Ascending aorta (tissue), 2 donors: ENCODE results near the gene AKAP14. TPM values are rescaled to one million over a fixed set of nuclear protein-coding genes. Genes with fewer than 3 reads are reported as not detected.

Source experiments
- DNase-seq, 2 donors: peaks; one replicate each; pipeline ENCODE4 v3.0.0-alpha.2; 2019; ENCODE audit warnings: low spot score in 2 of 2
- H3K27ac ChIP-seq, 2 donors: fragments of 200-600 bp; sonication (generic); one replicate each; pipeline ENCODE4 v1.5.1; 2016 to 2017; ENCODE audit warnings: mild to moderate bottlenecking in 1 of 2
- H3K27me3 ChIP-seq: fragments of 200-600 bp; sonication (generic); one replicate; pipeline ENCODE4 v1.5.1; 2017
- H3K36me3 ChIP-seq, 2 donors: fragments of 200-600 bp; sonication (generic); one replicate each; pipeline ENCODE4 v1.5.1; 2016
- H3K4me1 ChIP-seq, 2 donors: fragments of 200-600 bp; sonication (generic); one replicate each; pipeline ENCODE4 v1.5.1; 2016 to 2017; ENCODE audit warnings: mild to moderate bottlenecking in 1 of 2
- H3K4me3 ChIP-seq, 2 donors: fragments of 200-600 bp; sonication (generic); one replicate each; pipeline ENCODE4 v1.5.1; 2016 to 2017; ENCODE audit warnings: mild to moderate bottlenecking in 1 of 2
- H3K9me3 ChIP-seq, 2 donors: fragments of 200-600 bp; sonication (generic); one replicate each; pipeline ENCODE4 v1.5.1; 2016
- CTCF ChIP-seq, 3 experiments: fragments of 200-600 bp in 2 of 3; fragments of 450-650 bp in 1 of 3; sonication (generic) in 2 of 3; IDR thresholded peaks; one replicate each; pipeline ENCODE4 v1.5.1; 2016 to 2019; ENCODE audit warnings: antibody characterized with exemption in 3 of 3, mild to moderate bottlenecking in 1 of 3, moderate library complexity in 1 of 3
- intact Hi-C: fragments of 100-400 bp; cut with DNase I; formaldehyde crosslinking; loops from one replicate; pipeline ENCODE4 v1.15.1; 2023
- total RNA-seq: library from RNA; depleted of rRNA; stranded (reverse); fragments of >200 nt; gene quantifications from one replicate; pipeline ENCODE4 v1.1.0, GENCODE V29; 2016

The AKAP14 gene
- not detected for total RNA-seq

GRCh38 chrX:119895843-119896326, at the start of gene AKAP14:
Gene AKAP14 (plus strand): TSS chrX:119895893. CDS start chrX:119903224, 7,331 bp downstream.
- intact Hi-C loops: no loop called here
- no peak for TF ChIP-seq CTCF (IDR thresholded peaks at IDR 0.05)

GRCh38 chrX:119852382-119853353, 43.0 kb upstream of the AKAP14 start, which contains the start of gene UPF3B:
Gene UPF3B (minus strand): TSS chrX:119852963. CDS start chrX:119852928, 35 bp downstream.
- no peak for TF ChIP-seq CTCF (IDR thresholded peaks at IDR 0.05)
- intact Hi-C loops: loop anchor here (1.0 to 10.0 kb wide), 7 partner anchors 19 to 1508 kb away; partner anchors contain the start of genes NDUFA1, NKRF, RNF113A and RPL39
- peak within 1 kb of the TSS; percentile 81 to 85 for H3K27ac ChIP-seq
- H3K4me3 ChIP-seq: peak within 1 kb of the TSS; percentile 57 to 70
- H3K27me3 ChIP-seq: no peaks in the 10 kb centered on the region
- peak; percentile 92 to 98 for DNase-seq
- no peaks in the 10 kb centered on the region for H3K9me3 ChIP-seq
- H3K36me3 ChIP-seq: peaks cover under 1 to 3% of the 10 kb centered on the region in 2 donors
- no peaks in the 10 kb centered on the region for H3K4me1 ChIP-seq

More at GRCh38 chrX:119895843-119896326, at the start of gene AKAP14:
- H3K9me3 ChIP-seq: no peaks in the 10 kb centered on the region
- no peaks in the 10 kb centered on the region for H3K4me1 ChIP-seq
- no peak for DNase-seq
- H3K4me3 ChIP-seq: no peak within 1 kb of the TSS
- no peaks in the 10 kb centered on the region for H3K36me3 ChIP-seq
- H3K27ac ChIP-seq: no peak within 1 kb of the TSS
- no peaks in the 10 kb centered on the region for H3K27me3 ChIP-seq

GRCh38 chrX:119853444-119853843, 42.2 kb upstream of the AKAP14 start:
- Histone ChIP-seq H3K4me3 (peak overlapping the region; percentile 36 to 53), H3K27me3 (no peaks in the 10 kb centered on the region), H3K4me1 (no peaks in the 10 kb centered on the region), H3K27ac (peak overlapping the region; percentile 22 to 59), H3K9me3 (no peaks in the 10 kb centered on the region), H3K36me3 (no peaks in the 10 kb centered on the region)
- intact Hi-C loops: loop anchor here (1.0 to 10.0 kb wide), 7 partner anchors 18 to 1509 kb away; partner anchors contain the start of genes NDUFA1, NKRF, RNF113A and RPL39
- no peak for TF ChIP-seq CTCF (IDR thresholded peaks at IDR 0.05)
- DNase-seq: no peak

- intact Hi-C loops: loop anchor here (1.0 to 10.0 kb wide), 6 partner anchors 17 to 692 kb away; partner anchors contain the start of genes CUL4B, NKAP, PGRMC1 and RPL39
- TF ChIP-seq CTCF (IDR thresholded peaks at IDR 0.05): no peak
- H3K4me3 ChIP-seq: peak overlapping the region; percentile 54 to 66
- H3K27ac ChIP-seq: peak overlapping the region; percentile 90 to 93
- H3K27me3 ChIP-seq: no peaks in the 10 kb centered on the region
- H3K9me3 ChIP-seq: no peaks in the 10 kb centered on the region
- peaks cover 0 to 5% of the 10 kb centered on the region in 2 donors for H3K4me1 ChIP-seq
- DNase-seq: no peak
- no peaks in the 10 kb centered on the region for H3K36me3 ChIP-seq
Measured at GRCh38 chrX:119870626-119871131, 25.0 kb upstream of the AKAP14 start.

GRCh38 chrX:119871245-119871598, 24.5 kb upstream of the AKAP14 start:
- TF ChIP-seq CTCF (IDR thresholded peaks at IDR 0.05): no peak
- peak in 1 of 2 donors; percentile 64 for DNase-seq
- intact Hi-C loops: loop anchor here (1.0 to 10.0 kb wide), 6 partner anchors 18 to 691 kb away; partner anchors contain the start of genes CUL4B, NKAP, PGRMC1 and RPL39
- H3K27me3 ChIP-seq: no peaks in the 10 kb centered on the region
- H3K9me3 ChIP-seq: no peaks in the 10 kb centered on the region
- no peaks in the 10 kb centered on the region for H3K36me3 ChIP-seq
- H3K4me3 ChIP-seq: peak overlapping the region; percentile 54 to 66
- H3K27ac ChIP-seq: peak overlapping the region; percentile 90 to 93
- H3K4me1 ChIP-seq: peaks cover 0 to 5% of the 10 kb centered on the region in 2 donors
